Fibroblast of the aortic adventitia (primary cell): ENCODE results near the gene AKAP5. TPM values are rescaled to one million over a fixed set of nuclear protein-coding genes. Genes with fewer than 3 reads are reported as not detected.
A peak's percentile ranks its signal among the peaks of the same experiment; 100 is the strongest.

Source experiments
- DNase-seq: peaks from one replicate; pipeline ENCODE4 v3.0.0-alpha.2; 2010; ENCODE audit warnings: low read depth
- H3K4me3 ChIP-seq: 2 replicates; pipeline ENCODE4 v1.5.1; 2011; ENCODE audit warnings: low read depth, mild to moderate bottlenecking, control low read depth, low read length, moderate library complexity
- CTCF ChIP-seq: IDR thresholded peaks from 2 replicates; pipeline ENCODE4 v1.5.1; 2011; ENCODE audit warnings: mild to moderate bottlenecking, low read length, control low read depth, inconsistent platforms; ENCODE audit not compliant: insufficient read depth
- total RNA-seq: library from RNA; depleted of rRNA; stranded (reverse); fragments of >200 nt; gene quantifications from 2 replicates; pipeline ENCODE4 v1.2.3, GENCODE V29; 2012; ENCODE audit warnings: low replicate concordance

AKAP5 gene
- total RNA-seq, 1 donor, result 0.54 TPM

- DNase-seq, result peak; percentile 13
- no peak overlapping the region for H3K4me3 ChIP-seq
- TF ChIP-seq CTCF, result no peak
Observed at GRCh38 chr14:64467101-64467500, 1.8 kb downstream of the AKAP5 start.

- no peak for TF ChIP-seq CTCF
Observed at GRCh38 chr14:64467566-64467965, 2.3 kb downstream of the AKAP5 start.

GRCh38 chr14:64468451-64468850 is 3.2 kb downstream of the AKAP5 start:
- TF ChIP-seq CTCF, result no peak
- no peak for DNase-seq

More at GRCh38 chr14:64467566-64467965, 2.3 kb downstream of the AKAP5 start:
- no peak overlapping the region for H3K4me3 ChIP-seq
- DNase-seq, result no peak

GRCh38 chr14:64474041-64474440 is 8.7 kb downstream of the AKAP5 start:
- no peak for TF ChIP-seq CTCF
- H3K4me3 ChIP-seq, result no peak overlapping the region
- DNase-seq, result no peak

More at GRCh38 chr14:64468451-64468850, 3.2 kb downstream of the AKAP5 start:
- no peak overlapping the region for H3K4me3 ChIP-seq

- H3K4me3 ChIP-seq, result no peak overlapping the region
- no peak for DNase-seq
- TF ChIP-seq CTCF, result no peak
Observed at GRCh38 chr14:64474698-64475097, 9.4 kb downstream of the AKAP5 start.

- DNase-seq, result no peak
- H3K4me3 ChIP-seq, result no peak overlapping the region
- no peak for TF ChIP-seq CTCF
Observed at GRCh38 chr14:64475585-64476273, 10.4 kb downstream of the AKAP5 start.

GRCh38 chr14:64476438-64476837 is 11.1 kb downstream of the AKAP5 start:
- H3K4me3 ChIP-seq, result no peak overlapping the region
- TF ChIP-seq CTCF, result no peak
- DNase-seq, result no peak
